ENCODE measurements around the gene KANTR.
"Not testable (repeated sequence)": the region's sequence is repeated elsewhere in the genome, so short reads cannot be mapped to it uniquely, and the experiment has no call there.

KANTR gene

GRCh38 chrX:53133400-53133799, 39.5 kb downstream of the KANTR start:
- no peak for DNase-seq

GRCh38 chrX:53135581-53135980, 41.6 kb downstream of the KANTR start:
- DNase-seq: no peak

DNA sequence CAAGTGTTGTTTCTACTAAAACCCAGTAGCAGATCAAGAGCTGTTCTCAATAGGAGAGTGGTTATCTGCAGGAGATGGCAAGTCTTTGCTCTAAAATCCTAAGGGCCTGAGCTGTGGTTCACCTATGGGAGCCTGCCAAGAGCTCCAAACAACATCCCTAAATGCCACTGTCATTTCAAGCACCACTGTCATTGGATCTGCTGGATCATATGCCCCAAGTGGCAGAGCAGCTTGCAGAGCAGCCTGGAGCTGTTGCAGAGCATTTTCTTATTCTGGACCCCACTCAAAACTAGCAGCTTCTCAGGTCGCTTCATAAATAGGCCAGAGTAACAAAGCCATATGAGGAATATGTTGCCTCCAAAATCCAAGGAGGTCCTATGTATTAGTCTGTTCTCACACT, 59.6 kb downstream of the KANTR start:
- no peak for DNase-seq

- DNase-seq: no peak
Measured at GRCh38 chrX:53155512-53156206, 61.7 kb downstream of the KANTR start.

DNA sequence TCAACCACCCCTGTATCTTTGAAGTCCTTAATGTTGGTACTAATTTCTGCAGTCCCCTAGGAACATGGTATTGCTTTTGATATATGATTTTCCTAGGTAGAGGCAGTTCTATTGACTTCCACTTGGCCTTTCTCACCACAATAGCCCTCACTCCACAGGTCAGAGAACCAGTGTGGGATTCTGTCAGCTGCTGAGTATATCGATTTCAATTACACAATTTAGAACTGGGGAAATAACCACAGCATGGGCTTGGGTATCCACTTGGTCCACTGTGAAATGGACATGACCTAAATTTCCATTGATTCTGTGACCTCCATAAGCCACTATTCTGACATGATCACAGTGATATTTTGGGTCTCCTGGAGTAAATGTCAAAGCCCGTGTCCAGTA, 62.3 kb downstream of the KANTR start:
- DNase-seq: no peak

- DNase-seq: no peak
Measured at GRCh38 chrX:53159184-53159583, 65.2 kb downstream of the KANTR start.

DNA sequence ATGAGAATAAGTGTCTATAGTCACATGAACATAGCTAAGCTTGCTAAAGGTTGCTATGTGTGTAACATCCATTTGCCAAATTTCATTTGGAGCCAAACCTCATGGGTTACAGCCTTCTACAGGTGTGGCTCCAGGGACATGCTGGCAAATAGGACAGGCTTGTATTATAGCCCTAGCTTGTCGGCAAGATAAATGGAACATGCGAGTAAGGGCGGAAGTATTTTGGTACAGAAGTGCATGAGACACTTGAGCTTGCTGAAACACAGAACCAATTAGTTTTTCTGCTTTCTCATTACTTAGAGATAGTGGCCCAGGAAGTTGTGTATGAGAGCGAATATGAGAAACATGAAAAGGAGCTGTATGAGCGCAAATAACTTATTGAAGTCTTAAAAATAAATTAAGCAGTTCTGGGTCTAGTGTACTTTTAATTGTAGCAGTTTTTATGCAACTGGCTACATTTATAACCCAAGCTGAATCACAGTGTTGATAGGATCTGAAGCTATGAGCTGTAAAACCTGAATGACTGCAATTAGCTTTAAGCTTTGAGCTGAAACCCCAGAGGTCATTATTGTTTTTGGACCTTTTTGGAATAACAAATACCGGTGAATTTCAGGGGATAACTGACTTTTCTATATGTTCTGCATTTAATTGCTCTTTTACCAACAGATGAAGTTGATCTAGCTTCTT, 66.5 kb downstream of the KANTR start:
- DNase-seq: no peak

DNA sequence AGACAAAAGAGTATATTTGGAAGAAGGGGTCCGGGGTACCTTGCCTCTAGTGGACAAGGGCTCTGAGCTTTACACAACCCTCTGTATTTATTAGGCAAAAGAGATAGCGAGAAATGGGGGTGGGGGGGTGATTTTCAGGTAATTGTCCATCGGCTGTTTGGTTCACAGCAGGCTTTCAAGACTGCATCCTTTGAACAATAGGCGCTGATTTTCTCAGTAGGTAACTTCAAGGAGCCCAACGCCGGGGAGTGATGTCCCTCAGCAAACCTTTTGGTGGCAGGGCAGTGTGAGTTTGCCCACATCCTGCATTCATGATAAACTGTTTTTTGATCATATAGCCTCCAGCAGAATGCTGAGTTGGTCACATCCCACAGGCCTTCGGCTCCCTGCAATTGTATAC, 69.5 kb downstream of the KANTR start:
- DNase-seq: no peak

GRCh38 chrX:53164566-53164965, 70.6 kb downstream of the KANTR start:
- not testable (repeated sequence) for DNase-seq

- DNase-seq: no peak
Measured at GRCh38 chrX:53166103-53166502, 72.2 kb downstream of the KANTR start.

- no peak for DNase-seq
Measured at GRCh38 chrX:53171356-53171755, 77.4 kb downstream of the KANTR start.
